H1 (cell line): ENCODE data around the gene NPTN.

ENCODE experiments used
- CTCF ChIP-seq, 3 experiments: IDR thresholded peaks; 1 replicate in 2 of 3; 2 replicates in 1 of 3; pipeline versions ENCODE4 v1.5.1 to v1.6.1; 2011; ENCODE audit warnings: low read length in 3 of 3, mild to moderate bottlenecking in 3 of 3, inconsistent platforms in 2 of 3, low read depth in 1 of 3, moderate library complexity in 1 of 3; ENCODE audit not compliant: insufficient read depth in 1 of 3; ENCODE audit errors: control extremely low read depth in 1 of 3
- EP300 ChIP-seq, 2 experiments: IDR thresholded peaks; 1 replicate in 1 of 2; 2 replicates in 1 of 2; pipeline ENCODE4 v1.6.1; 2011 to 2012; ENCODE audit warnings: low read depth in 2 of 2, low read length in 2 of 2, mild to moderate bottlenecking in 2 of 2, borderline replicate concordance in 1 of 2, inconsistent platforms in 1 of 2, moderate library complexity in 1 of 2
- EZH2 ChIP-seq: fragments of 200-600 bp; sonication (generic); IDR thresholded peaks from 2 replicates; pipeline ENCODE4 v1.7.1; 2012; ENCODE audit warnings: low read depth, mild to moderate bottlenecking, moderate library complexity, low read length, inconsistent platforms; ENCODE audit not compliant: severe bottlenecking
- KDM1A ChIP-seq: fragments of 200-600, 300-600 bp; sonication (generic); IDR thresholded peaks from 2 replicates; pipeline ENCODE4 v1.7.1; 2016; ENCODE audit warnings: mild to moderate bottlenecking, low read length, borderline replicate concordance
- POLR2A ChIP-seq, 2 experiments: IDR thresholded peaks; 1 replicate in 1 of 2; 2 replicates in 1 of 2; pipeline ENCODE4 v1.6.1; 2011; ENCODE audit warnings: low read depth in 2 of 2, low read length in 2 of 2, mild to moderate bottlenecking in 2 of 2; ENCODE audit errors: control extremely low read depth in 1 of 2
- POLR2AphosphoS5 ChIP-seq: IDR thresholded peaks from 2 replicates; pipeline ENCODE4 v1.6.1; 2011; ENCODE audit warnings: low read depth, low read length
- SIN3A ChIP-seq, 2 experiments: IDR thresholded peaks in 1 of 2; conservative IDR thresholded peaks in 1 of 2; 2 replicates each; pipeline ENCODE4 v1.6.1; 2011 to 2012; ENCODE audit warnings: low read length in 2 of 2, improper control_type of control experiment in 1 of 2, low read depth in 1 of 2, mild to moderate bottlenecking in 1 of 2
- TCF12 ChIP-seq: IDR thresholded peaks from 2 replicates; pipeline ENCODE4 v1.6.1; 2011; ENCODE audit warnings: low read depth, mild to moderate bottlenecking, low read length
- USF2 ChIP-seq: IDR thresholded peaks from 2 replicates; pipeline ENCODE4 v1.6.1; 2011; ENCODE audit warnings: low read length, improper control_type of control experiment

DNA sequence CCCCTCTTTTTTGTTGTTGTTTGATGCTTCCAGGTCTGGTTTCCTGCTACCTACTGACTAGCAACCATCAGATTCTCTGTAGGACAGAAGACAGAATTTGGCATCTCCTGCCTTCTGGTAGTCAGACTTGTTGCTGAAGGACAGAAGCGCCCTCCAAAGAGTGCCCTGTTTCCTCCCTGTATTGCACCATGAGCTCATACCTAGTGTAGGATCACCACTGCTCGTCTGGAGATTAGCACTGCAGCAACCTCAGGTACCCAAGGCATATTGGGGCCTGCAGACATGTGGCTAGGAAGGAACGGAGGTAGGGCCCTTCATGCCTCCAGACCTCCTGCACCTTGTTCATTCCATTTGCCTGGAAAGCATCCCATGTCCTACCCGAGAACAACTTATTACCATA is 78.1 kb downstream of the NPTN start:
- TF ChIP-seq POLR2AphosphoS5 (no peak), CTCF (IDR thresholded peaks at IDR 0.05; ENCODE audit: control extremely low read depth in 1 of 3, insufficient read depth in 1 of 3, low read depth in 1 of 3, low read length in 3 of 3) (no peak), EP300 (IDR thresholded peaks at IDR 0.05; ENCODE audit: borderline replicate concordance in 1 of 2, low read depth in 2 of 2, low read length in 2 of 2) (no peak), KDM1A (no peak), POLR2A (IDR thresholded peaks at IDR 0.05; ENCODE audit: control extremely low read depth in 1 of 2, low read depth in 2 of 2, low read length in 2 of 2) (no peak), SIN3A (conservative IDR thresholded peaks at IDR 0.05 in 1 of 2, IDR thresholded peaks at IDR 0.05 in 1 of 2; ENCODE audit: low read depth in 1 of 2, low read length in 2 of 2) (no peak), USF2 (no peak), EZH2 (no peak), TCF12 (no peak)
